BLaER1 (cell line): ENCODE measurements around the gene PSMD1.
"Not testable (repeated sequence)": the region's sequence is repeated elsewhere in the genome, so short reads cannot be mapped to it uniquely, and the experiment has no call there.

Source experiments
- H3K27ac ChIP-seq: shearing (Covaris generic); formaldehyde crosslinking; 2 replicates; pipeline ENCODE4 v1.8.1; 2022
- H3K27me3 ChIP-seq: shearing (Covaris generic); formaldehyde crosslinking; 2 replicates; pipeline ENCODE4 v1.8.1; 2022
- H3K36me3 ChIP-seq: shearing (Covaris generic); formaldehyde crosslinking; 2 replicates; pipeline ENCODE4 v1.8.1; 2022
- H3K4me1 ChIP-seq: shearing (Covaris generic); formaldehyde crosslinking; 2 replicates; pipeline ENCODE4 v1.8.1; 2022
- H3K4me2 ChIP-seq: shearing (Covaris generic); formaldehyde crosslinking; 2 replicates; pipeline ENCODE4 v1.8.1; 2022
- H3K4me3 ChIP-seq: shearing (Covaris generic); formaldehyde crosslinking; 2 replicates; pipeline ENCODE4 v1.8.1; 2022
- H3K9ac ChIP-seq: shearing (Covaris generic); formaldehyde crosslinking; 2 replicates; pipeline ENCODE4 v1.8.1; 2022
- H3K9me3 ChIP-seq: shearing (Covaris generic); formaldehyde crosslinking; 2 replicates; pipeline ENCODE4 v1.8.1; 2022
- H4K20me1 ChIP-seq: shearing (Covaris generic); formaldehyde crosslinking; 2 replicates; pipeline ENCODE4 v1.8.1; 2022
- Cebpa-rat ChIP-seq: shearing (Covaris generic); IDR thresholded peaks from 2 replicates; pipeline ENCODE4 v1.8.1; 2022

Gene PSMD1

GRCh38 chr2:231068525-231069222, 12.0 kb downstream of the PSMD1 start:
- H3K36me3 ChIP-seq = peaks cover 83% of the 10 kb centered on the region
- no peak overlapping the region for H3K9ac ChIP-seq
- no peak overlapping the region for H3K4me3 ChIP-seq
- H3K4me1 ChIP-seq = no peaks in the 10 kb centered on the region
- H3K9me3 ChIP-seq = no peaks in the 10 kb centered on the region
- TF ChIP-seq Cebpa-rat = no peak
- peaks cover 5% of the 10 kb centered on the region; the same call in 1 of the 2 replicates for H4K20me1 ChIP-seq
- no peaks in the 10 kb centered on the region for H3K27me3 ChIP-seq
- H3K27ac ChIP-seq = no peak overlapping the region
- H3K4me2 ChIP-seq = no peak overlapping the region

GRCh38 chr2:231069379-231070054, 12.8 kb downstream of the PSMD1 start:
- H3K4me1 ChIP-seq = no peaks in the 10 kb centered on the region
- no peak overlapping the region for H3K4me2 ChIP-seq
- peaks cover 78% of the 10 kb centered on the region for H3K36me3 ChIP-seq
- H3K9me3 ChIP-seq = no peaks in the 10 kb centered on the region
- peaks cover 4% of the 10 kb centered on the region; the same call in 1 of the 2 replicates for H4K20me1 ChIP-seq
- no peaks in the 10 kb centered on the region for H3K27me3 ChIP-seq
- TF ChIP-seq Cebpa-rat = no peak
- H3K27ac ChIP-seq = no peak overlapping the region
- H3K4me3 ChIP-seq = no peak overlapping the region
- no peak overlapping the region for H3K9ac ChIP-seq

DNA sequence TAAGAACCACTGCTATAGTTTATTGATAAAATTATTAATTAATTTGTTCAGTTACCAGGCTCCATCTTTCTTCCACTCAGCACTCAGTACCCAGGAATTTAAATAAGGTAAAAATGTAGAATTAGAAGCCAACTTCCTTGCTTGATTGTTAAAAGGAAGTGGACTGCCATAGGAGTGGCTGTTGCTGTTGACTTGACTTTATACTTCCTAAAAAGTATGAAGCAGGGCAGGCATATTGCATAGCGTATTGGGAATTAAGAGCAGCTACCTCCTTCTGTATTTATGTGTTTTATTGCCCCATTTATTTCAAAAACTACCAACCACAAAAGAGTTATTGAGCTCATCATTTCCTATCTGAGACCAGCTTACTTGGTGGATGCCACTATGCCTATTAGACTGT, 27.9 kb downstream of the PSMD1 start:
- TF ChIP-seq Cebpa-rat = no peak
- H3K9me3 ChIP-seq = no peaks in the 10 kb centered on the region
- H3K27me3 ChIP-seq = no peaks in the 10 kb centered on the region
- H3K36me3 ChIP-seq = peaks cover 100% of the 10 kb centered on the region
- H4K20me1 ChIP-seq = no peaks in the 10 kb centered on the region
- no peak overlapping the region for H3K27ac ChIP-seq
- H3K4me2 ChIP-seq = no peak overlapping the region
- no peaks in the 10 kb centered on the region for H3K4me1 ChIP-seq
- no peak overlapping the region for H3K4me3 ChIP-seq
- H3K9ac ChIP-seq = no peak overlapping the region

GRCh38 chr2:231088754-231089153, 32.1 kb downstream of the PSMD1 start:
- peaks cover 98% of the 10 kb centered on the region for H3K36me3 ChIP-seq
- no peak overlapping the region for H3K4me2 ChIP-seq
- H3K9ac ChIP-seq = no peak overlapping the region
- H3K4me1 ChIP-seq = no peaks in the 10 kb centered on the region
- no peak overlapping the region for H3K27ac ChIP-seq
- no peak overlapping the region for H3K4me3 ChIP-seq
- H4K20me1 ChIP-seq = no peaks in the 10 kb centered on the region
- H3K9me3 ChIP-seq = peaks cover 5% of the 10 kb centered on the region; the same call in 1 of the 2 replicates
- no peak for TF ChIP-seq Cebpa-rat
- no peaks in the 10 kb centered on the region for H3K27me3 ChIP-seq

DNA sequence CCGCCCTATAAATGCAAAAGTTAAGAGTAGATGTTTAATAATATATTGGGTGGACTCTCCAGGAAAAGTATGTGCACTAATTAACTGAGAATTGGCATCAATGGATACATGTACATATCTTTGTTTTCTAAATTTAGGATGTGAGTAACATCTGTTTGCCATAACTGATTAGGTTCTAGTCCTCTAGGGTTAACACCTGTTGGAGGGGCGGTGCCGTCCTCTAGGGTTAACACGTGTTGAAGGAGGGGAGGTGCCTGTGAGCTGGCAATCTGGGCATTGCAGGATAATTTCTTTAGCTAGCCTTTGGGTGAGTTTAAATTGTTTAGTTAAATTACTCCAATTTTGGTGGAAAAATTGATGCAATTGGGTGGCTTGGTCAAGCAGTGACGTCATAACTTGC, 37.3 kb downstream of the PSMD1 start:
- Histone ChIP-seq H3K4me2 (no peak overlapping the region), H3K9ac (no peak overlapping the region), H3K27ac (no peak overlapping the region), H3K36me3 (peaks cover 98% of the 10 kb centered on the region), H3K9me3 (peaks cover 49% of the 10 kb centered on the region), H4K20me1 (no peaks in the 10 kb centered on the region), H3K4me1 (no peaks in the 10 kb centered on the region), H3K4me3 (no peak overlapping the region), H3K27me3 (no peaks in the 10 kb centered on the region)
- TF ChIP-seq Cebpa-rat = no peak

DNA sequence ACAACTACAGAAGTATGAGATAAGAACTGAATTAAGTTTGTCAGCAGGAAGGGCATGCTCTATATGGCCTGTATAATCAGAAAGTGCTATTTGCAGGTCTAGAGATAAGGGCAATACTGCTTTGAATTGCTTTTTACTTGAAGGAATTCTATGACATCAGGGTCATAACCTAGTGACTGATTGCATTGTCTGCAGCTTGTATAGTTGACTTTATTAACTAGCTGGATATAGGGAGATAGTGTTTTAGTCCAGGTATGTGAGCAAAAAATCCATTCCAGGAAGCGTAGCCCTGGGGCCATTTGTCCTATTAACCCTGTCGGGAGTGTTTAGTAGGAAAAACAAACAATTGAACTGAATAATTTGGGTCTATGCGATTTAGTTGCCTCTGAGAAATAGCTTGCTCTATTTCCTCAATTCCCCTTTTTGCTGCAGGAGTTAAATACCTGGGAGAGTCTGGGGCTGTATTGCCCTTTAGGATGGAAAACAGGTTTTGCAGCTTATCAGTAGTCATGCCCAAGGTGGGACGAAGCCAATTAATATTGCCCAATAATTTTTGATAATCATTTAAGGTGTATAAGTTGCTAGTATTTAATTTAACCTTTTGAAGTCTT, 38.2 kb downstream of the PSMD1 start:
- H3K4me3 ChIP-seq = no peak overlapping the region
- no peak overlapping the region for H3K4me2 ChIP-seq
- peaks cover 58% of the 10 kb centered on the region for H3K9me3 ChIP-seq
- H3K36me3 ChIP-seq = peaks cover 98% of the 10 kb centered on the region
- TF ChIP-seq Cebpa-rat = no peak
- H4K20me1 ChIP-seq = no peaks in the 10 kb centered on the region
- no peaks in the 10 kb centered on the region for H3K27me3 ChIP-seq
- H3K27ac ChIP-seq = no peak overlapping the region
- H3K4me1 ChIP-seq = no peaks in the 10 kb centered on the region
- no peak overlapping the region for H3K9ac ChIP-seq

- Histone ChIP-seq H3K27me3 (no peaks in the 10 kb centered on the region), H3K36me3 (peaks cover 73% of the 10 kb centered on the region), H3K9me3 (peaks cover 59% of the 10 kb centered on the region), H3K4me2 (no peak overlapping the region), H4K20me1 (no peaks in the 10 kb centered on the region), H3K9ac (no peak overlapping the region), H3K4me1 (no peaks in the 10 kb centered on the region), H3K27ac (no peak overlapping the region), H3K4me3 (0 out of 2 replicates have a peak overlapping the region, but pooled peaks have one; percentile 4)
- TF ChIP-seq Cebpa-rat = no peak
These were observed 43.3 kb downstream of the PSMD1 start for GRCh38 chr2:231099918-231100317.

- not testable (repeated sequence) for H3K9ac ChIP-seq, H3K4me1 ChIP-seq, H3K4me2 ChIP-seq, H3K27ac ChIP-seq, H3K27me3 ChIP-seq, H4K20me1 ChIP-seq
- peaks cover 69% of the 10 kb centered on the region for H3K36me3 ChIP-seq
- H3K4me3 ChIP-seq = 0 out of 2 replicates have a peak overlapping the region, but pooled peaks have one; percentile 4
- peaks cover 56% of the 10 kb centered on the region for H3K9me3 ChIP-seq
These were observed 43.7 kb downstream of the PSMD1 start for GRCh38 chr2:231100321-231100720.

- Histone ChIP-seq H4K20me1 (no peaks in the 10 kb centered on the region), H3K4me1 (no peaks in the 10 kb centered on the region), H3K9ac (no peak overlapping the region), H3K36me3 (peaks cover 62% of the 10 kb centered on the region), H3K27me3 (no peaks in the 10 kb centered on the region), H3K27ac (no peak overlapping the region), H3K9me3 (peaks cover 49% of the 10 kb centered on the region), H3K4me3 (no peak overlapping the region), H3K4me2 (no peak overlapping the region)
- TF ChIP-seq Cebpa-rat = no peak
These were observed 44.3 kb downstream of the PSMD1 start for GRCh38 chr2:231100990-231101389.

DNA sequence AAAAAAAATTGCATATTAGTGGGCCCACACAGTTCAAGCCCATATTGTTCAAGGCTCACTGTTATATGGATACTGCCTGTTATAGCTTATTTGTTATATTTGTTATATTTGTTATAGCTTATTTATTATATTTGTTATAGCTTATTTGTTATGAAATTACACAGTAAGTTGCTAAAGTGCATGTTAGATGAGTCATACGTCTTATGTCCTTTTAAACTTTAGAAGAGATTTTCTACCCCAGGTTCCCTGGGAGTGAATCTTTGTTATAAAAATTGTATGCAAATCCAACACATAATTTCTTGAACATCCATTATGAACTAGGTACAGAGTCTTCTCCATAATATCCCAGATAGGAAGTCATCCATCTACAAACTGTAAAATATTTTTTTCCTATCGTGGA, 46.1 kb downstream of the PSMD1 start:
- Histone ChIP-seq H3K4me1 (no peaks in the 10 kb centered on the region), H3K4me2 (no peak overlapping the region), H3K9ac (no peak overlapping the region), H3K9me3 (peaks cover 33% of the 10 kb centered on the region), H3K27me3 (no peaks in the 10 kb centered on the region), H3K36me3 (peaks cover 54% of the 10 kb centered on the region), H4K20me1 (no peaks in the 10 kb centered on the region), H3K27ac (no peak overlapping the region), H3K4me3 (no peak overlapping the region)
- TF ChIP-seq Cebpa-rat = no peak
